Myocyte (in vitro differentiated cells): ENCODE data around the gene EGLN1. TPM values are rescaled to one million over a fixed set of nuclear protein-coding genes. Genes with fewer than 3 reads are reported as not detected.

ENCODE experiments used
- DNase-seq: peaks from one replicate; pipeline ENCODE4 v3.0.0-alpha.2; 2012; ENCODE audit warnings: low read depth
- total RNA-seq: library from RNA; depleted of rRNA; stranded (reverse); fragments of >200 nt; gene quantifications from 2 replicates; pipeline ENCODE4 v1.2.3, GENCODE V29; 2014

Gene EGLN1
- total RNA-seq, 1 donor from 2014 or later = 27.8 TPM

- peak; percentile 6 for DNase-seq
These were observed 87.9 kb downstream of the EGLN1 start for GRCh38 chr1:231334079-231334666.

GRCh38 chr1:231332761-231333160, 89.3 kb downstream of the EGLN1 start:
- DNase-seq = no peak

GRCh38 chr1:231329483-231329882, 92.6 kb downstream of the EGLN1 start:
- no peak for DNase-seq

GRCh38 chr1:231327617-231328016, 94.5 kb downstream of the EGLN1 start:
- DNase-seq = no peak

GRCh38 chr1:231326248-231326647, 95.8 kb downstream of the EGLN1 start:
- DNase-seq = no peak

- no peak for DNase-seq
These were observed 97.4 kb downstream of the EGLN1 start for GRCh38 chr1:231324660-231325059.

- no peak for DNase-seq
These were observed 99.1 kb downstream of the EGLN1 start for GRCh38 chr1:231322880-231323530.

- no peak for DNase-seq
These were observed 103.0 kb downstream of the EGLN1 start for GRCh38 chr1:231319080-231319479.

GRCh38 chr1:231318568-231318967, 103.5 kb downstream of the EGLN1 start:
- no peak for DNase-seq

GRCh38 chr1:231318015-231318355, 104.1 kb downstream of the EGLN1 start:
- no peak for DNase-seq

- DNase-seq = no peak
These were observed 104.6 kb downstream of the EGLN1 start for GRCh38 chr1:231317306-231318014.

- peak; percentile 17 for DNase-seq
These were observed 106.2 kb downstream of the EGLN1 start for GRCh38 chr1:231315887-231316286.

Other genes starting within 250 kb of the EGLN1 start
- 85.0 and 86.0 TPM in 2 replicates for gene GNPAT, start 181.1 kb downstream of the EGLN1 start, total RNA-seq
- gene EXOC8, start 84.4 kb downstream of the EGLN1 start, total RNA-seq = 16.4 and 17.0 TPM in 2 replicates
- 14.5 and 14.6 TPM in 2 replicates for gene SPRTN, start 84.0 kb downstream of the EGLN1 start, total RNA-seq
- 37.5 and 41.0 TPM in 2 replicates for gene TSNAX, start 106.4 kb upstream of the EGLN1 start, total RNA-seq
- 3.6 and 5.2 TPM in 2 replicates for gene DISC1, start 204.5 kb upstream of the EGLN1 start, total RNA-seq